ENCODE results near the gene FGB. TPM values are rescaled to one million over a fixed set of nuclear protein-coding genes. Genes with fewer than 3 reads are reported as not detected.

FGB gene
- total and polyA plus RNA-seq, 9 of the 15 experiments (the other 6 are each of a cell fraction or from before 2014, with no cell fraction given) = 0.07 to 1.9 (median 0.13) TPM; not detected in 6

DNA sequence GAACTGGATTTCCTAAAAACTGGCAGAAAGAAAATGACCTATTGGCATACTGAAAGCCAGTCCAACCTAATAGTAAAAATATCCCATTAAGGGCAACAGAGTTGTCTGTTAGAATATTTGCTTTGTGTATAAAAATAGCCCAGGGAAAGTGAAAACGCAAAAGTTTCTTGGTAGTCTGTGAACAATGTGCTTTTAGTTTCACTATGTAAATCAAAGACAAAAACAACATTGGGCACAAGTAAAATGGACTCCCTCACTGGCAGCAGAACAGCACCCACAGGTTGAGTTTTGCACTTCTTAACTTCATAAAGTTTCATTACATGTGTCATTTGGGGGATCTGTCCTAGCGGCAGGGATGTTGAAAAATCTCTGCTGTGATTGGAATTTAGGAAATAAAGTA, 53.9 kb downstream of the FGB start (continued):
- TF ChIP-seq ZMIZ1 (IDR thresholded peaks at IDR 0.05; ENCODE audit: low read depth in 2 of 2, low read length in 2 of 2) (no peak), UBTF (IDR thresholded peaks at IDR 0.05; ENCODE audit: borderline replicate concordance in 1 of 2, low read depth in 2 of 2, low read length in 2 of 2) (no peak), ZFP30 (CRISPR knock-in tag; IDR thresholded peaks at IDR 0.05; ENCODE audit: borderline replicate concordance) (no peak), CBFA2T2 (conservative IDR thresholded peaks at IDR 0.05) (no peak), GTF2E2 (tag; IDR thresholded peaks at IDR 0.05) (no peak)
- TF ChIP-seq, protein P1, sequence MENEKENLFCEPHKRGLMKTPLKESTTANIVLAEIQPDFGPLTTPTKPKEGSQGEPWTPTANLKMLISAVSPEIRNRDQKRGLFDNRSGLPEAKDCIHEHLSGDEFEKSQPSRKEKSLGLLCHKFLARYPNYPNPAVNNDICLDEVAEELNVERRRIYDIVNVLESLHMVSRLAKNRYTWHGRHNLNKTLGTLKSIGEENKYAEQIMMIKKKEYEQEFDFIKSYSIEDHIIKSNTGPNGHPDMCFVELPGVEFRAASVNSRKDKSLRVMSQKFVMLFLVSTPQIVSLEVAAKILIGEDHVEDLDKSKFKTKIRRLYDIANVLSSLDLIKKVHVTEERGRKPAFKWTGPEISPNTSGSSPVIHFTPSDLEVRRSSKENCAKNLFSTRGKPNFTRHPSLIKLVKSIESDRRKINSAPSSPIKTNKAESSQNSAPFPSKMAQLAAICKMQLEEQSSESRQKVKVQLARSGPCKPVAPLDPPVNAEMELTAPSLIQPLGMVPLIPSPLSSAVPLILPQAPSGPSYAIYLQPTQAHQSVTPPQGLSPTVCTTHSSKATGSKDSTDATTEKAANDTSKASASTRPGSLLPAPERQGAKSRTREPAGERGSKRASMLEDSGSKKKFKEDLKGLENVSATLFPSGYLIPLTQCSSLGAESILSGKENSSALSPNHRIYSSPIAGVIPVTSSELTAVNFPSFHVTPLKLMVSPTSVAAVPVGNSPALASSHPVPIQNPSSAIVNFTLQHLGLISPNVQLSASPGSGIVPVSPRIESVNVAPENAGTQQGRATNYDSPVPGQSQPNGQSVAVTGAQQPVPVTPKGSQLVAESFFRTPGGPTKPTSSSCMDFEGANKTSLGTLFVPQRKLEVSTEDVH (IDR thresholded peaks at IDR 0.05; ENCODE audit: low read depth, partially characterized antibody) = no peak

Data from K562 (cell line).